T-helper 1 cell (primary cell): ENCODE data around the gene ST3GAL2.
A peak's percentile ranks its signal among the peaks of the same experiment; 100 is the strongest.

Source experiments
- DNase-seq, 5 donors: peaks; one replicate each; pipeline ENCODE4 v3.0.0-alpha.2; 2012 to 2020

ST3GAL2 gene

GRCh38 chr16:70437582-70438557 is 1.0 kb downstream of the ST3GAL2 start:
- DNase-seq, result no peak

GRCh38 chr16:70437017-70437581 is 1.8 kb downstream of the ST3GAL2 start:
- DNase-seq, result no peak

GRCh38 chr16:70434484-70435260 is 4.2 kb downstream of the ST3GAL2 start:
- DNase-seq, result no peak

- DNase-seq, result no peak
Measured at GRCh38 chr16:70433458-70434103, 5.3 kb downstream of the ST3GAL2 start.

GRCh38 chr16:70432723-70433457 is 6.0 kb downstream of the ST3GAL2 start:
- DNase-seq, result no peak

GRCh38 chr16:70432356-70432722 is 6.6 kb downstream of the ST3GAL2 start:
- no peak for DNase-seq

- DNase-seq, result peak; percentile 34 to 56 (median 42)
Measured at GRCh38 chr16:70430667-70431536, 8.0 kb downstream of the ST3GAL2 start.

- DNase-seq, result no peak
Measured at GRCh38 chr16:70429888-70430666, 8.8 kb downstream of the ST3GAL2 start.

GRCh38 chr16:70428178-70428998 is 10.5 kb downstream of the ST3GAL2 start:
- DNase-seq, result peak in 1 of 5 donors; percentile 62

GRCh38 chr16:70427786-70428177 is 11.1 kb downstream of the ST3GAL2 start:
- DNase-seq, result no peak

- no peak for DNase-seq
Measured at GRCh38 chr16:70422543-70422942, 16.4 kb downstream of the ST3GAL2 start.

GRCh38 chr16:70421473-70422311 is 17.2 kb downstream of the ST3GAL2 start:
- no peak for DNase-seq

GRCh38 chr16:70421014-70421413 is 17.9 kb downstream of the ST3GAL2 start:
- no peak for DNase-seq

GRCh38 chr16:70419384-70420327 is 19.2 kb downstream of the ST3GAL2 start:
- no peak for DNase-seq

GRCh38 chr16:70418993-70419318 is 19.9 kb downstream of the ST3GAL2 start:
- no peak for DNase-seq

- no peak for DNase-seq
Measured at GRCh38 chr16:70418274-70418992, 20.5 kb downstream of the ST3GAL2 start.

- no peak for DNase-seq
Measured at GRCh38 chr16:70417661-70418060, 21.2 kb downstream of the ST3GAL2 start.
